Prostate gland (tissue), 2 donors: ENCODE data around the gene NEURL1.

Experiments
- POLR2A ChIP-seq: fragments of 450-650 bp; IDR thresholded peaks from one replicate; pipeline ENCODE4 v1.6.1; 2016; ENCODE audit warnings: antibody characterized with exemption, mild to moderate bottlenecking
- POLR2AphosphoS5 ChIP-seq: sonication (generic); formaldehyde crosslinking; IDR thresholded peaks from one replicate; pipeline ENCODE4 v1.6.1; 2017; ENCODE audit warnings: antibody characterized with exemption
- TF ChIP-seq, protein P1 (sequence below), 4 experiments: fragments of 200-600 bp in 2 of 4; fragments of 450-650 bp in 2 of 4; sonication (generic) in 2 of 4; IDR thresholded peaks; 1 replicate in 3 of 4; 2 replicates in 1 of 4; pipeline ENCODE4 v1.5.1; 2016 to 2019; ENCODE audit warnings: antibody characterized with exemption in 4 of 4, mild to moderate bottlenecking in 2 of 4, moderate library complexity in 2 of 4

DNA sequence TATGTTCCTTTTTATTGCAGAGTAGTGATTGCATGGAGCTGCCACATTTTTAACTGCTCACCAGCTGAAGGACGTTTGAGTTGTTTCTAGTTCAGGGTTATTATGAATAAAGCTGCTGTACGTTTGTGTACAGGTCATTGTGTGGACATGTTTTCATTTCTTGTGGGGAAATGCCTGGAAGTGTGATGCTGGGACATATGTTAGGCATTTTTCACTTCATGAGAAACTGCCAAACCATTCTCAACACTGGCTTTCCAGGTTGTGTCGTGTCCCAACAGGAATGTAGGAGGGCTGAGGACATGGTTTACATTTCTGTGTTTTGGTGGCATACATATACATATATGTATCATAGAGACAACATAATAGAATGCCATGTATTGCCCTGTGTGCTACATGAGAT, 73.0 kb downstream of the NEURL1 start:
- TF ChIP-seq, protein P1, sequence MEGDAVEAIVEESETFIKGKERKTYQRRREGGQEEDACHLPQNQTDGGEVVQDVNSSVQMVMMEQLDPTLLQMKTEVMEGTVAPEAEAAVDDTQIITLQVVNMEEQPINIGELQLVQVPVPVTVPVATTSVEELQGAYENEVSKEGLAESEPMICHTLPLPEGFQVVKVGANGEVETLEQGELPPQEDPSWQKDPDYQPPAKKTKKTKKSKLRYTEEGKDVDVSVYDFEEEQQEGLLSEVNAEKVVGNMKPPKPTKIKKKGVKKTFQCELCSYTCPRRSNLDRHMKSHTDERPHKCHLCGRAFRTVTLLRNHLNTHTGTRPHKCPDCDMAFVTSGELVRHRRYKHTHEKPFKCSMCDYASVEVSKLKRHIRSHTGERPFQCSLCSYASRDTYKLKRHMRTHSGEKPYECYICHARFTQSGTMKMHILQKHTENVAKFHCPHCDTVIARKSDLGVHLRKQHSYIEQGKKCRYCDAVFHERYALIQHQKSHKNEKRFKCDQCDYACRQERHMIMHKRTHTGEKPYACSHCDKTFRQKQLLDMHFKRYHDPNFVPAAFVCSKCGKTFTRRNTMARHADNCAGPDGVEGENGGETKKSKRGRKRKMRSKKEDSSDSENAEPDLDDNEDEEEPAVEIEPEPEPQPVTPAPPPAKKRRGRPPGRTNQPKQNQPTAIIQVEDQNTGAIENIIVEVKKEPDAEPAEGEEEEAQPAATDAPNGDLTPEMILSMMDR (IDR thresholded peaks at IDR 0.05), result no peak
- TF ChIP-seq POLR2A (no peak), POLR2AphosphoS5 (no peak)
